K562 (cell line): ENCODE measurements around the gene HELZ2. TPM values are rescaled to one million over a fixed set of nuclear protein-coding genes. Genes with fewer than 3 reads are reported as not detected.

Experiments
- ATAC-seq: fragments of 200-7000 bp; cut with Tn5 transposase; 3 replicates; pipeline ENCODE4 v1.9.1; 2020; ENCODE audit warnings: moderate library complexity
- BruUV-seq: library from RNA; stranded (reverse); fragments of 400-500 nt; replicated peaks from 2 replicates; lab custom pipeline; 2021; lab: Mats Ljungman, UMichigan
- CTCF ChIA-PET: fragments of 300-600 bp; formaldehyde crosslinking; extraction: SDS; loops from one replicate; lab custom pipeline; 2021; ENCODE audit warnings: low intra/inter-chr PET ratio; lab: Yijun Ruan, JAX
- POLR2A ChIA-PET: fragments of 300-600, 350-650 bp; sonication (Branson Sonifier 250); formaldehyde crosslinking; extraction: SDS; loops from one replicate; lab custom pipeline; 2021; ENCODE audit warnings: antibody characterized with exemption, inconsistent platforms; lab: Yijun Ruan, JAX
- DNase-seq, 4 experiments: peaks; one replicate each; pipeline versions ENCODE4 v3.0.0 to v3.0.0-alpha.2; 2011 to 2018; ENCODE audit warnings: low spot score in 3 of 4, mixed read lengths in 3 of 4; ENCODE audit errors: extremely low read depth in 1 of 4
- FAIRE-seq: peaks from 2 replicates; lab custom pipeline; 2011; peaks lifted over from hg19 to GRCh38; lab: Jason Lieb, UNC
- H2AFZ ChIP-seq: 2 replicates; pipeline ENCODE4 v1.6.0; 2011; ENCODE audit warnings: low read depth, low read length, control low read depth, inconsistent platforms
- H3K27ac ChIP-seq: fragments of 200-600 bp; 3 replicates; pipeline ENCODE4 v1.8.0; 2011; ENCODE audit warnings: low read depth, mild to moderate bottlenecking, control low read depth, inconsistent platforms, low read length, moderate library complexity, mixed read lengths; ENCODE audit errors: extremely low read depth
- H3K27me3 ChIP-seq, 2 experiments: fragments of 300-600 bp in 1 of 2; 2 replicates in 1 of 2; 3 replicates in 1 of 2; pipeline versions ENCODE4 v1.6.0 to v1.8.0; 2011; ENCODE audit warnings: inconsistent platforms in 2 of 2, low read length in 2 of 2, mild to moderate bottlenecking in 1 of 2, mixed read lengths in 1 of 2, moderate library complexity in 1 of 2; ENCODE audit not compliant: control insufficient read depth in 2 of 2, insufficient read depth in 2 of 2
- H3K36me3 ChIP-seq: fragments of 300-600 bp; 3 replicates; pipeline ENCODE4 v1.8.0; 2011; ENCODE audit warnings: mild to moderate bottlenecking, low read length, inconsistent platforms; ENCODE audit not compliant: control insufficient read depth, insufficient read depth
- H3K4me1 ChIP-seq, 2 experiments: fragments of 200-600 bp in 1 of 2; replicated peaks in 1 of 2; 2 replicates in 1 of 2; 3 replicates in 1 of 2; pipeline versions ENCODE4 v1.5.1 to v1.8.0; 2011; ENCODE audit warnings: inconsistent platforms in 2 of 2, low read length in 2 of 2, mild to moderate bottlenecking in 1 of 2, mixed read lengths in 1 of 2, moderate library complexity in 1 of 2; ENCODE audit not compliant: control insufficient read depth in 2 of 2, insufficient read depth in 2 of 2
- H3K4me2 ChIP-seq: 2 replicates; pipeline ENCODE4 v1.6.1; 2011; ENCODE audit warnings: low read length, control low read depth, inconsistent platforms, mixed read lengths; ENCODE audit not compliant: insufficient read depth
- H3K4me3 ChIP-seq: fragments of 200-600 bp; sonication (generic), shearing (Covaris generic); 2 replicates; pipeline ENCODE4 v1.5.1; 2016; ENCODE audit warnings: control low read depth, inconsistent platforms
- H3K79me2 ChIP-seq: fragments of 200-600 bp; 3 replicates; pipeline ENCODE4 v1.8.0; 2011; ENCODE audit warnings: low read length, inconsistent platforms; ENCODE audit not compliant: control insufficient read depth, insufficient read depth
- H3K9ac ChIP-seq, 2 experiments: 2 replicates each; pipeline versions ENCODE4 v1.6.0 to v1.6.1; 2011; ENCODE audit warnings: low read depth in 2 of 2, low read length in 2 of 2, control low read depth in 1 of 2, inconsistent platforms in 1 of 2, mild to moderate bottlenecking in 1 of 2, mixed read lengths in 1 of 2; ENCODE audit not compliant: insufficient read depth in 1 of 2
- H3K9me1 ChIP-seq: one replicate; pipeline ENCODE4 v1.6.0; 2011; ENCODE audit warnings: inconsistent platforms, mild to moderate bottlenecking, low read length, moderate library complexity; ENCODE audit not compliant: control insufficient read depth, insufficient read depth
- H3K9me3 ChIP-seq: replicated peaks from 2 replicates; pipeline ENCODE4 v1.5.1; 2011; ENCODE audit warnings: low read depth, low read length, inconsistent platforms; ENCODE audit not compliant: control insufficient read depth, insufficient read depth
- H4K20me1 ChIP-seq: replicated peaks from 2 replicates; pipeline ENCODE4 v1.6.1; 2011; ENCODE audit warnings: low read length, inconsistent platforms, mixed read lengths; ENCODE audit not compliant: control insufficient read depth, insufficient read depth
- POLR2G ChIP-seq: fragments of 200-400 bp; formaldehyde crosslinking; IDR thresholded peaks from 2 replicates; pipeline ENCODE4 v1.6.1; 2017; ENCODE audit warnings: low read depth, mild to moderate bottlenecking, antibody characterized with exemption, low read length, moderate library complexity
- WGBS: fragments of 100-300 bp; shearing (Covaris generic); methylation state at CpG from one replicate; pipeline ENCODE4 v1.1.6; 2016; ENCODE audit warnings: low coverage, mixed read lengths; ENCODE audit not compliant: insufficient coverage; ENCODE audit errors: missing lambda C conversion rate; 5-methylcytosine and 5-hydroxymethylcytosine counted together
- in situ Hi-C: fragments of 300-500 bp; cut with MboI; formaldehyde crosslinking; loops from 4 replicates; pipeline ENCODE4 v1.15.0; 2018; ENCODE audit warnings: inconsistent platforms, mixed read lengths
- intact Hi-C: fragments of 100-400 bp; cut with micrococcal nuclease; formaldehyde crosslinking; loops from 2 replicates; pipeline ENCODE4 v1.14.2; 2022
- polyA plus RNA-seq, 8 experiments: library from polyadenylated mRNA; depleted of rRNA in 4 of 8; stranded (reverse) in 5 of 8; unstranded in 3 of 8; fragments of >200 nt; fragmentation: Nextera tagmentation in 2 of 8; fragmentation: Illumina TruSeq in 1 of 8; extraction: Ambion mirVana in 2 of 8; extraction: Trizol in 1 of 8; gene quantifications; 2 replicates each; pipeline versions ENCODE4 v1.2.1 to v1.2.3, GENCODE V29; 2011 to 2014; ENCODE audit warnings: inconsistent platforms in 1 of 8, missing spikeins in 1 of 8
- total RNA-seq, 7 experiments: library from RNA; depleted of rRNA in 6 of 7; stranded (reverse); fragments of >200 nt in 6 of 7; fragmentation: Illumina TruSeq in 2 of 7; extraction: Trizol in 2 of 7; gene quantifications; 2 replicates each; pipeline versions ENCODE4 v1.2.1 to v1.2.3, GENCODE V29; 2011 to 2021; ENCODE audit warnings: low replicate concordance in 1 of 7
- TF ChIP-seq, protein P1 (sequence below): sonication (generic); IDR thresholded peaks from 2 replicates; pipeline ENCODE4 v1.6.1; 2016

Gene HELZ2
- total and polyA plus RNA-seq, 9 of the 15 experiments (the other 6 are each of a cell fraction or from before 2014, with no cell fraction given) = 0.03 to 7.8 (median 2.9) TPM; not detected in 1

DNA sequence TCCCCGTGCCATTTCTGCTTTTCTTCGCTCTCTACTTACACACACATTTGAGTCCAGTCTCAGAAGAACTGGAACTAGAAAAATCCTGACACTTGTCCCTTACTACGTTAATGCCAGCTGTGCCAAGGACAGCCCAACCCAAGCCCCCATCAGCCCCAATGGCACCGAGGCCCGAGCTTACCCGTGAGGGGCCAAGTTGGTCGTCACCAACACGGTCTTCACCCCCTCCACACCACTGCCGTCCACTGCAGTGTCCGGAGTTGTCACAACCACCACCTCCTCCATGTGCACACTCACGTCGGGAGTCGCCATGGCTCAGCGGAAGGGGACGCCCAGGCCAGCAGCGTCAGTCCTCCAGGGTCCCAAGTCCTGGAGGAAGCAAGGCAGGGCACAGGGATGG, 45.0 kb upstream of the HELZ2 start:
- H3K4me3 ChIP-seq = no peak overlapping the region
- no peaks in the 10 kb centered on the region for H3K9me3 ChIP-seq
- intact Hi-C loops = no loop called here
- POLR2A ChIA-PET = interaction anchor here (0.7 to 1.6 kb wide), 2 partner anchors 8 to 148 kb away, joined by 3 to 6 read pairs; partner anchors contain the start of gene GMEB2
- peaks cover 45% of the 10 kb centered on the region; the same call in 2 of the 3 replicates for H3K36me3 ChIP-seq
- WGBS = 85% methylated on average over 15 of the region's 16 CpGs
- H3K79me2 ChIP-seq = peaks cover 40% of the 10 kb centered on the region
- no TSS peak for BruUV-seq
- H4K20me1 ChIP-seq = no peaks in the 10 kb centered on the region
- no peak for ATAC-seq
- peaks cover 0 to 7% of the 10 kb centered on the region in 2 experiments; a peak in 1 of 5 replicates for H3K4me1 ChIP-seq
- CTCF ChIA-PET = no interaction called here
- no peak for FAIRE-seq
- H3K27me3 ChIP-seq = no peaks in the 10 kb centered on the region
- H2AFZ ChIP-seq = no peak overlapping the region
- no peak for DNase-seq
- no peaks in the 10 kb centered on the region for H3K9me1 ChIP-seq
- no peak overlapping the region for H3K27ac ChIP-seq
- H3K9ac ChIP-seq = 0 out of 4 replicates have a peak overlapping the region, but pooled peaks of 1 of the 2 experiments have one; percentile 43
- no peak overlapping the region for H3K4me2 ChIP-seq
- 0 out of 2 replicates have a peak, but pooled peaks have one; percentile 15 for TF ChIP-seq POLR2G
- TF ChIP-seq, protein P1, sequence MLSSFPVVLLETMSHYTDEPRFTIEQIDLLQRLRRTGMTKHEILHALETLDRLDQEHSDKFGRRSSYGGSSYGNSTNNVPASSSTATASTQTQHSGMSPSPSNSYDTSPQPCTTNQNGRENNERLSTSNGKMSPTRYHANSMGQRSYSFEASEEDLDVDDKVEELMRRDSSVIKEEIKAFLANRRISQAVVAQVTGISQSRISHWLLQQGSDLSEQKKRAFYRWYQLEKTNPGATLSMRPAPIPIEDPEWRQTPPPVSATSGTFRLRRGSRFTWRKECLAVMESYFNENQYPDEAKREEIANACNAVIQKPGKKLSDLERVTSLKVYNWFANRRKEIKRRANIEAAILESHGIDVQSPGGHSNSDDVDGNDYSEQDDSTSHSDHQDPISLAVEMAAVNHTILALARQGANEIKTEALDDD = no peak
- TF ChIP-seq, all 486 proteins: peak for 1
- in situ Hi-C loops = no loop called here
